HG03457 (cell line): ENCODE measurements around the gene DHCR24.
"Not testable (repeated sequence)": the region's sequence is repeated elsewhere in the genome, so short reads cannot be mapped to it uniquely, and the experiment has no call there.

Experiments
- ATAC-seq: cut with Tn5 transposase; IDR thresholded peaks from one replicate; pipeline ENCODE4 v1.9.1; 2021; ENCODE audit warnings: moderate number of reproducible peaks; ENCODE audit not compliant: unreplicated experiment

Gene DHCR24

GRCh38 chr1:54886724-54887664 is at the start of gene DHCR24:
Gene DHCR24, minus strand, starts transcription at chr1:54887195. Its CDS starts 76 bp downstream, at chr1:54887119.
- ATAC-seq: peak; percentile 89

GRCh38 chr1:54936791-54937190 is 49.8 kb upstream of the DHCR24 start:
- no peak for ATAC-seq

- no peak for ATAC-seq
Measured at GRCh38 chr1:54934869-54935268, 47.9 kb upstream of the DHCR24 start.

- not testable (repeated sequence) for ATAC-seq
Measured at GRCh38 chr1:54934081-54934480, 47.1 kb upstream of the DHCR24 start.

GRCh38 chr1:54931275-54931840 is 44.4 kb upstream of the DHCR24 start:
- ATAC-seq: no peak

GRCh38 chr1:54929700-54930099 is 42.7 kb upstream of the DHCR24 start:
- no peak for ATAC-seq

GRCh38 chr1:54928327-54928726 is 41.3 kb upstream of the DHCR24 start:
- no peak for ATAC-seq

GRCh38 chr1:54927472-54928240 is 40.7 kb upstream of the DHCR24 start:
- ATAC-seq: no peak

GRCh38 chr1:54926970-54927369 is 40.0 kb upstream of the DHCR24 start:
- ATAC-seq: no peak

GRCh38 chr1:54922921-54923421 is 36.0 kb upstream of the DHCR24 start:
- ATAC-seq: no peak

GRCh38 chr1:54922040-54922761 is 35.2 kb upstream of the DHCR24 start:
- ATAC-seq: no peak

GRCh38 chr1:54919367-54920359 is 32.7 kb upstream of the DHCR24 start:
- no peak for ATAC-seq

- ATAC-seq: not testable (repeated sequence)
Measured at GRCh38 chr1:54911076-54911475, 24.1 kb upstream of the DHCR24 start.

GRCh38 chr1:54906586-54906985 is 19.6 kb upstream of the DHCR24 start:
- ATAC-seq: no peak

- ATAC-seq: no peak
Measured at GRCh38 chr1:54904476-54905048, 17.6 kb upstream of the DHCR24 start.

GRCh38 chr1:54894271-54894670 is 7.3 kb upstream of the DHCR24 start:
- no peak for ATAC-seq

GRCh38 chr1:54892586-54892985 is 5.6 kb upstream of the DHCR24 start:
- no peak for ATAC-seq

GRCh38 chr1:54889132-54889725 is 2.2 kb upstream of the DHCR24 start:
- ATAC-seq: no peak
